GM12801 (cell line): ENCODE results near the gene WDR90.

ENCODE experiments used
- CTCF ChIP-seq: IDR thresholded peaks from one replicate; pipeline ENCODE4 v1.5.1; 2011; ENCODE audit warnings: control low read depth; ENCODE audit not compliant: insufficient read length; ENCODE audit errors: extremely low read depth

Gene WDR90

DNA sequence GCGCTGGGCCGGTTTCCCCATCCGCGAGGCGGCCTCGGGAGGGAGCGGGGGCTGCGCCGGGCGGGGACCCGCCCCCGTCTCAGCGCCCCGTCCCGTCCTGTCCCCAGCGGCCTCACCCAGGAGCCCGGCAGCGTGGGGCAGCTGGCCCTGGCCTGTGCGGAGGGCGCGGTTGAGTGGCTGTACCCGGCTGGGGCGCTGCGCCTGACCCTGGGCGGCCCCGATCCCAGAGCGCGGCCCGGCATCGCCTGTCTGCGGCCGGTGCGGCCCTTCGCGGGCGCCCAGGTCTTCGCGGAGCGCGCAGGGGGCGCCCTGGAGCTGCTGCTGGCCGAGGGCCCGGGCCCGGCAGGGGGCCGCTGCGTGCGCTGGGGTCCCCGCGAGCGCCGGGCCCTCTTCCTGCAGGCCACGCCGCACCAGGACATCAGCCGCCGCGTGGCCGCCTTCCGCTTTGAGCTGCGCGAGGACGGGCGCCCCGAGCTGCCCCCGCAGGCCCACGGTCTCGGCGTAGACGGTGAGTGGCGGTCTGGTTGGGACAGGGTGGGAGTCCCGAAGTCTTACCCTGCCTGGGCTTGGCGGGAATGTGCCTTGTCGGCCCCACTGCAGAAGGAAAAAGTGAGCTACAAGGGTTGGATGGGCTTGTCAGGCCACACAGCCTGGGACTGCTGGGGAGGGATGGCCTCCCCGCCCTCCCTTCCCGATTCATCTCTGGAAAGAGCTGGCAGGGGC lies 66.5 kb downstream of the WDR90 start:
- TF ChIP-seq CTCF: no peak

DNA sequence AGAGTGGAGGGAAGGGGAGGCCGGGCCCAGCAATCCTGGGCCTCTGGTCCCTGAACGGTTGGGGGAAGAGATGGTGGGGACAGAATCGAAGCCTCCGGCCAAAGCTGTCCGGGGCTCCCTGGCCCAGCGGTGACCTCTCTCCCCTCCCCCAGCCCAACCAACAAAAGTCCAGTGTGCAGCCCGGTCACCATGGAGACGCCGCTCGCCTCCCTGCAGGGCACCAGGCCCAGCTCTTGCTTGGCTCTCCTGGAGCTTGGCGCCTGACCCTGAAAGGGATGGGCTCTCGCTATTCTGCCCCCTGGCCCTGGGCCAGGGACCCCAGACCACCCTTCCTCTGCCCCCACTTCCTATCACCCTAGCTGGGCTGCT lies 67.0 kb downstream of the WDR90 start:
- no peak for TF ChIP-seq CTCF

DNA sequence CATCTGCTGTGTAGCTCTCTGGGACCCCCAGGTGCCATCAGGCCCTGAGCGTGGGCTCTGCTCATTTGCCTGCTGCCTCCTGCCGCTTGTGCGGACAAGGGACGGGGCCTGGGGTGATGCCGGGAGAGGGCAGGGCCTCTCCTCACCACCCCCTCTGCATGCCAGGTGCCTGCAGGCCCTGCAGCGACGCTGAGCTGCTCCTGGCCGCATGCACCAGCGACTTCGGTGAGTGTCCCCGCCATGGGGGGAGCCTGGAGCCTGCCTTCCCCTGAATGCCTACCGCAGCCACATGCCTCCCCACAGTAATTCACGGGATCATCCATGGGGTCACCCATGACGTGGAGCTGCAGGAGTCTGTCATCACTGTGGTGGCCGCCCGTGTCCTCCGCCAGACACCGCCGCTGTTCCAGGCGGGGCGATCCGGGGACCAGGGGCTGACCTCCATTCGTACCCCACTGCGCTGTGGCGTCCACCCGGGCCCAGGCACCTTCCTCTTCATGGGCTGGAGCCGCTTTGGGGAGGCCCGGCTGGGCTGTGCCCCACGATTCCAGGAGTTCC lies 67.7 kb downstream of the WDR90 start:
- no peak for TF ChIP-seq CTCF
